Middle frontal gyrus (tissue), 1 donor: Measurements from ENCODE around the gene WDR90.

Experiments
- DNase-seq: peaks from one replicate; pipeline ENCODE4 v3.0.0-alpha.2; 2015; ENCODE audit warnings: low spot score; ENCODE audit errors: extremely low spot score

WDR90 gene

DNA sequence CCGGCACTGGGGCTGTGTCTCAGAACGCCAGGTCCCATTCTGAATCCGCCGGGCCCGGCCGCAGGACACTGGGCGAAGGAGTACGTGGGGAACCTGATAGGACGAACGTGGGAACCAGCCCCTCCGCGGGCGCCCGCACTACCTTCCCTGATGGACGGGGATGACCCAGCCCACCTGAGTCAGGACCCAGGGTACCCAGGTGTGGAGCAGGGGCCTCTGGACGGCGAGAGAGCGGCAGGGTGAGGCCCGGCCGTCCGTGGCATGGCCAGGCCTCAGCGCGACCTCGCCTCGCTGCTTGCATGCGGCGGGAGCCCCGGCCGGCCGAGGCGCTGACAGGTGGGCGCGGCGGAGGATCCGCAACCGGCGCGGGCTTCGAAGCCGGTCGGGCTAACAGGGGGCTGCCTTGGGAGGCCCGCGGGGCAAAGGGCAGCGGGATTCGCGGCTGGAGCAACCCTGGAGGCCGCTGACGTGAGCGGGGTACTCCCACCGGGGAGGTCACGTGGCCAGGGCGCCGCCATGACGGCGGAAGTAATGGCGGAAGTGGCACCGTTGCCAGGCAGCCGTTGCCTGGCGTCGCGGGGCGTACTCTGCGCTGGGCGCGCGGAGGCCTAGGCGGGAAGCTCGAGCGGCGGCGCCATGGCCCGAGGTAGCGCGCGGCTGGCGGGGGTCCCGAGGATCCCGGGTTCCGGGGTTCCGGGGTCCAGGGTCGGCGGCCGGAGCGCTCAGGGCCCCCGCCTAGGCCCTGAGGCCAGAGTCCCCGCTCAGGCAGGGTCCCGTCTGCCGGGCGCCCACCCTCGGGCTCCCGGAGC is at the start of gene WDR90:
Gene WDR90, plus strand, starts transcription at position 585 of the 809 bp plus-strand sequence. Its CDS starts 52 bp downstream, at position 637.
- peak; percentile 93 for DNase-seq

DNA sequence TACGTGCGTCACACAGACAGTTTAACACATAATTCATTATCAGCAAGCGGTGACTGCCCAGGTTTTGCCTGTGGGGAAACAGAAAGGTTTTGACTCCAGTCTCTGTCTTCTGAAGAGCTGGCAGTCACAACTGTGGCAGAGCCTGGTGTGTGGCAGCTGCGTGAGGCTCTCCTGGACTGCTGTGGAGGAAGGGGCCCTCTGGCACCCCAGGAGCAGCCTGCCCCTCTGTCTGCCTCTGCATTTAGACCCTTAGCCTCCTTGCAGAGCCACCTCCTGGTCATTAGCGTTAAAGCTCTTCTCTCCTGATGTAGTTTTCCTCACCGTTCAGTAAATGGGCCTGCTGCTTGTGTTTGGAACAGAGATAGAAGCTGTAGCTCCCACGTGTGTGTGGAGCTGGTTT is 48.4 kb upstream of the WDR90 start:
- no peak for DNase-seq

DNA sequence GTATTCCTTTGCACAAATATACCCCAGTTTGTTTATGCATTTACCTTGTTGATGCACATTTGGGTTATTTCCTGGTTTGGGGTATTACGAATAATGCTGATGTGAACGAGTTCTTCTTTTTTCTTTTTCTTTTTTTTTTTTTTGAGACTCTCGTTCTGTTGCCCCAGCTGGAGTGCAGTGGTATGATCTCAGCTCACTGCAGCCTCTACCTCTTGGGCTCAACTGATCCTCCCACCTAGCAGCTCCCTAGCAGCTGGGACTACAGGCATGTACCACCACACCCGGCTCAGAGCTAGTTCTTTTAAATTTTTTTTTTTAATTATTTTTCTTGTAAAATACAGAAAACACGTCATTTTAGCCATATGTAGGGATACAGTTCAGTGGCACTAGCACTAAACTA is 45.2 kb upstream of the WDR90 start:
- DNase-seq, result no peak

DNA sequence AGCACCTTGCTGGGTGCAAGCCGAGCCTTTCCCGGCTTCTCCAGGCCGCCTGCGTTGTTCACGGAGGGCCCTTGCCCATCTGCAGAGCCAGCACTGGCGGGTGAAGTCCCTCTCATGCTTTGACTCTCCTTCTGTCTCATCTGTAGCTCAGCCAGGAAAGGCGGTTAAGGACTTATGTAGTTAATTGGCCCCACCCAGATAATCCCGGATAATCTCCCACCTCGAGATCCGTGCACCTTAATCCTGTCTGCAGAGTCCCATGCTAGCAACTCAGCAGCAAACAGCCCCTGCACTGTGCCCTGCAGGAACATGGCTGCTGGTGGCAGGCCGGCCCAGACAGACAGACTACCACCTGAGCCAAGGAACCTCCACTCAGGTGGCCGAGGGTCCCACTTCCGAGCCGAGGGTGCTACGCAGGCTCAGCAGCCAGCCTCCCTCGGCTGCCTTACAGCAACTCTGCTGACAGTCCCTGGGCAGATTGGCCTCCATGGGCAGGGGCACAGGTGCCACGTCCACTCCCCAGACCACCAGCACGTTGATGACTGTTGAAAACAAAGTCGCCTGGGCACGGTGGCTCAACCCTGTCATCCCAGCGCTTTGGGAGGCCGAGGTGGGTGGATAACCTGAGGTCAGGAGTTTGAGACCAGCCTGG is 42.4 kb upstream of the WDR90 start:
- DNase-seq, result no peak

DNA sequence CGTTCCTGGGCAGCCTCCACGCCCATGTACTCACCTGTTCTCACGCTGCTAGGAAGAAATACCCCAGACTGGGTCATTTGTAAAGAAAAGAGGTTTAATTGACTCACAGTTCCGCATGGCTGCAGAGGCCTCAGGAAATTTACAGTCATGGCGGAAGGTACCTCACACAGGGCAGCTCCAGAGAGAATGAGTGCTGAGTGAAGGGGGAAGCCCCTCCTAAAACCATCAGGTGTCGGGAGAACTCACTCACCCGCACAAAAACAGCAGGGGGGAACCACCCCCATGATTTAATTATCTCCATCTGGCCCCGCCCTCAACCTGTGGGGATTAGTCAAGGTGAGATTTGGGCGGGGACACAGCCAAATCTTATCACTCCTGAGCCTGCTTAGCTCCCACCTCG is 41.1 kb upstream of the WDR90 start:
- DNase-seq, result no peak

DNA sequence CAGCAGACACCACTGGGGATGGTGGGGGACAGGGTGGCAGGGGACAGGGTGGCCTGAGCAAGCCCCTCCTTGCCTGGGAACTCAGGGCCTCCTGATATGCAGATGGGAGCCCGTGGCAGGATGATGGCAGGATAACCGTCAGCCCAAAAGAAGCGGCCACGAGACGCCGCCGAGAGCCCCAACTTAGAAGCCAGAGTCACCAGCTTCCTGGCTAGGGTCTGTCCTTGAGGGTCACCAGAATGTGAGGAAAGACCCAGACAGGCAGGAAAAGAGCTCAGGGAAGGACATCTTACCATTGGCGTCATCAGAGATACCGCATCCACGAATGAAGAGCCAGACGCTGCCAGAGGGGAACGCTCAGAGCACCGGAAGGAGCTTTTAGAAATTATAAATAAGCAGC is 39.8 kb upstream of the WDR90 start:
- no peak for DNase-seq

DNA sequence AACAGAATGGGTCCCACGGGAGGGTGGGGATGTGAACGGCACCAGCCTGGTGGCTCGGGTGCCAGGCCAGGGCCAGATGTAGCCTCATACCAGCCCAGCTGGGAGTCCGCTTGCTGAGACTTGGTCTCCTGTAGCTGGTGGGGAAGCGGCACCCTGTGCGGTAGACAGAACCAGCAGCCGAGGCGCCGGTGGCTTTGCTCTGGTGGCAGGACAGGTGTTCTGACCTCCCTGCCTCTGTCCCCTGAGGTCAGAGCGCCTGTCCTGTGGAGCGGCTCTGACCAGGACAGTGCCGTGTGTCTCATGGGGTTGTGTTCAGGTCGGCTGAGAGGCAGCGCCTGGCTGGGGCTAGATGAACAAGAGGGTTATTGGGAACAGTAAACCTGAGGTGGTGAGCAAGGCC is 39.2 kb upstream of the WDR90 start:
- DNase-seq, result no peak

DNA sequence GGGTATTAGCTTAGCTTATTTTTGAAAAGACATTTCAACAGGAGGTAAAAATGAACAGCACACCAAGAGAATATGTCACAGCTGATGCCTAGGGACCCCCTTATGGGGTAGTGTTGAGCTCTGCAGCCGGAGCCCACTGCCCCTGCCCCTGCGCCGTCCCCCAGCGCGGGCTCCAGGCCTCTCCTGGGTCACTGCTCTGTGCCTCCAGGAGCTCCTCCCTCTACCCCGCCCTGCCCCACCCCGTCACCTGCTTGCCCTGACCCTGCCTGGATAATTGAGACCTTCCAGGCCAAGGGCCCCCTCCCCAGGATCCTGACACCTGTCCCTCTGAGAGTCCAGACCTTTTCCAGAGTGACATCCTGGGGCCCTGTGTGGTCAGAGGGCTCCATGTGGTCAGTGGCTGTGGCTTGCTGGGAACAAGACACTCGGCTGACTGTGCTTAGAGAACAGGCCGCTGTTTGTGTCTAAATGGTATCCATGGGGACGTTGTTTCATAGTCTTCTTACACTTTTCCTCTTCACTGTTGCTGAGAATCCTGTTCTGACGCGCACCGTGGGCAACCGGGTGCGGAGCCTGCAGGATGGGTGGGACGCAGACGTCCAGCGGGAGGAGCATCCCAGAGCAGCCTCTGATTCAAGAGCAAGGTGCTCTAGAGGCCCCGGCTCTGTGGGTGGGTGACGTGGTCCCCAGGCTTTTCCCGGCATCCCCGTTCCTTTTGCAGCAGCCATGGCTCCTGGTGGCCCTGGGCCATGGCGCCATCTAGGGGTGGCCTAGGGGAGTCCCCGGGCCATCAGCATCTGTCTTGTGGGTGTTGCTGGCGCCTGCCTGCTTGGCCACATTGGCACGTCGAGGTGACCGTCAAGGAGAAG is 38.4 kb upstream of the WDR90 start:
- DNase-seq, result no peak

DNA sequence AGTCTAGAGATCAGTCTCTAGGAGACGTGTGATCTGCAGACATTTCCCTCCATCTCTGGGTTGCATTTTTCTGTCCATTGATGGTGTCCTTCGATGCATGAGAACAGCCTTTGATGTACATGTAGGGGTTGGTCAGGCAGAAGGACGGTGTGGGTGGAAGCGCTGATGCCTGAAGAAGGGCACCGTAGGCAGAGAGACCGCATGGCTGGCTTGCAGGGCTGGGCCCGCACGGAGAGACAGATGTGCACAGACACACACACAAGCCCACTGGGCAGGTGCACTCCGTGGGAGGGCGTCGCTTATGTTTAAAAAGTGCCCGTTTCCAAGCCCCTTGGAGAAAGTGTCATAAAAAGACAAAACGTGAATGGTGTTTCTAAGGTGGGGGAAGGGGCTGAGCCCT is 34.0 kb upstream of the WDR90 start:
- no peak for DNase-seq

DNA sequence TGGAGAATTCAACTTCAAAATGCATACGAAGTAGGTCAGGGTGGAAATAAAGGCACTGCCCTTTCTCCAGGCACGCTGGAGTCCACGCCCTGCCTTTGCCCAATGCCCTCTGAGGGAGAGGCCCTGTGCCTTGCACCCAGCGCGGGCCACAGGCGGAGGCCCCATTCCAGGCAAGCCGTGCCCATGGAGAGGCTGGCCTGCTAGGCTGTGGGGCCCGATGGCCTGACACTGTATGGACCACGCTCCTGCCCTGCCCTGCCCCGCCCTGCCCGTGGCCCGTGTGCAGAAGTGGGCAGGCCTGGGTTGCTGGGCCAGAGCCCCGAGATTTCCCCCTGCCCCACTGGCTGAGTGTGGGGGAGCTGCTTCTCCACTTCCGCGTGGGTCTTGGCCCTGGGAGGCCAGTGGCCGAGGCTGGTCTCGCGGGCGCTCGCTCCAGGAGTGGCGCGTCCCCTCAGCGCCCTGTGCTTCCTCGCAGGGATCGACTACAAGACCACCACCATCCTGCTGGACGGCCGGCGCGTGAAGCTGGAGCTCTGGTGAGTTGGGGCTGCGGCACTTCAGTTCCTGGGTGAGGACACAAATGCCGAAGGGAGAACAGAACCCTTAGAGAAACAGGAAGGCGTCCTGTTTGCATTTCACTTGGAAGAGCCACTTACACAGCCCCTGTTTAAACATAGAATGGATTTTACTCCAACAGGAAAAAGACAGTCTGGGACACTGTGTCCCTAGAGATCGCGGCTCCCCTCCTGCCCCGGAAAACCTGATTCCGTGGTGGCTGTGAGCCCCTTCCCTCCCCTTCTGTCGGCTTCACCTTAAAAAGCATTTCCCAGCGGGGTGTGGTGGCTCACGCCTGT is 32.2 kb upstream of the WDR90 start:
- no peak for DNase-seq

DNA sequence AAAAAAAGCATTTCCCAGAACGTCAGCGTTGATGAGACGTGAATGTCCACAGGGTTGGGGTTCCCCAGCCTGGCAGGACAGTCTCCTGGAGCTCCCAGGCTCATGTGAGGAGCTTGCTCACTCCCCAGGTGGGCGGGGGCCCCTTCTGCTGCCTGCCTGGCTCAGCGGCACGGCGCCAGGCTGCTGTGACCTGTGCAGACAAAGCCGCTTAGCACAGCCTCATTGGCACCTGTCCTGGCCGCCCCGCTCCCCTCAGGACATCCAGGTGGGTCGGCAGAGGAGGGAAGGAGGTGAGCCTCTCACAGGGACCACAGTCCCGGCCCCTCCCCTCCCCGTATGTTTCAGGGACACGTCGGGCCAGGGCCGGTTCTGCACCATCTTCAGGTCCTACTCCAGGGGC is 31.3 kb upstream of the WDR90 start:
- no peak for DNase-seq

DNA sequence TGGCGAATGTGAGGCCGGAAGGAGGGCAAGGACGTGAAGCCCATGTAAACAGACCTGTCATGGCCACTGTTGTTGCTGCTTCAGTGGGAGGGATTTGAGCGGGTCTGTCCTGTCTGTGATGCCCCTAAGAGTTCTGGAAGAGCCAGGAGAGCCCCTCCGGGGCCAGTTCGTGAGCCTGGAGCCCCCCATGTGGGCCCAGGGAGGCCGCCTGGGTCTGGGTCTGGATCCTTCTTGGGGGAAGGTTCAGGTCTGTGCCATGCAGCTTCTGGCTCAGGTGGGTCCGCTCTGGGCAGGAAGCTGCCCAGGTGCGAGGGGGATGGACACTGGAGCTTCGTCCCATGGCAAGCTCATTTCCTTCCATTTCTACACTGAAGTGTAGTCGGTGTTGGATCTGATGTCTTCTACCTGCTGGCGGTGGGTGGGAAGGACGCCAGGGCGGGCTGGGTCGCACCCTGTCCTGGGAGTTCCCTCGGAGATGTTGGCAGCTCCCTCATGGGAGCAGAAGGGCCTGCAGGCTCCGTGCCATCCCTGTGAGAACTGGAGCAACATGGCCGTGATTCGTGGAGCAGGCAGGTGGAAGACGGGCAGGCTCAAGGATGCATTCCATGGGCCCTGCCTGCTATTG is 29.6 kb upstream of the WDR90 start:
- DNase-seq, result no peak

DNA sequence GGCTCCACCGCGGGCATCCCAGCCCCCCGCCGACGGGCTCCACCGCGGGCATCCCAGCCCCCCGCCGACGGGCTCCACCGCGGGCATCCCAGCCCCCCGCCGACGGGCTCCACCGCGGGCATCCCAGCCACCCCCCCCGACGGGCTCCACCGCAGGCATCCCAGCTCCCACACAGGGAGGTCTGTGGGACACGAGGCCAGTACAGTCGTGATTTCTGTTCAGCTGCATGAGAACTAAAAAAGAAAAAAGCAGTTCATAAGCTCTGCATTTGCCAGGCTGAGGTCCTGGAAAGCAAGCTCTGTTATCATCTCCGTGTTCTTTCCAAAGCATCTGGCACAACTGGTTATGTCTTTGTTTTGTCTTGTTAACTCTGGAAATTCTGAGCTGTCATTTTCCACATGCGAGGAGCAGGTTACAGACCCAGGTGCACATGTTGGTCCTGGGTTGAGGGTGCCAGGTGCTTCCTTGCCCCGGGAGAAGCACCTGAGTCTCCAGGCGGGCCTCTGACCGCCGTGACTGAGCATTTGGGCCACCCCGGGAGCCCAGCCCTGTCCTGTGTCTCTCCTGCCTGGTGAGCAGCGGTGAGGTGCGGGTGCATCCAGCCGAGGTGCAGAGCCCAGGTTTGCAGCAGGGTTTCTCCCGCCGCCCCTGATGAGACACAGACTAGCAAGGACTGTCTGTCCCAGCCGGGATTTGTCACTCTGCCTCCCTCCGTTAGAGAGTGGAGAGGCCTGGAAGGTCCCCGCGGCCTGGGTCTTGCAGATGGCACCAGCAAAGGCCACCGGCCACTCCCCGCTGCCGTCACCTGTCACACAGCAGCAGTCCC is 28.3 kb upstream of the WDR90 start:
- DNase-seq, result no peak

DNA sequence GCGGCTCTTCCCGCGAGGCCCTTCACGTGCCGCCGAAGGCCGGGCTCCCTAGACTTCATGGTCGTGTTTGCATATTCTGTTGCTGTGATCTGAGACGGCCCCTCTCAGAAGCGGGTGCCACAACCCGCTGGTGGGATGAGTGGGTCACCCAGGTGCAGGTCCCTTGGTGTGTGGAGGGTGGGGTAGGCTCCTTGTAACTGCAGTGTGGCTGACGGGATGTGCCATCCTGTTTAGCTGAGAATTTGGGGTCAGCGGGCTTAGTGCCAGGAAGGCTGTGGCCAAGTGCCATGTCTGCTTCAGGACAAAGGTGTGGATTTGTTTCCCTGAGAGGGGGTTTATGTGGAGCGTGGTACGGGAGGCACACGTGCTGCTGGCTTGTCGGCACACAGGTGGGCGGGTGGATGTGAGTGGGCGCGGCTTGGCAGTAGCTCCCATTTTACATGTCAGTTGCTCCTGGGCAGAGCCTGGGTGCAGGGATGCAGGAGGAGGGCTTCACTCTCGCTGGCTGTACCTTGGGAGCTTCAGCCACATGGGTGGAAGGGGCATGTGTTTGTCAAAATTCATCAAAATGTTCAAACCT is 27.5 kb upstream of the WDR90 start:
- no peak for DNase-seq

DNA sequence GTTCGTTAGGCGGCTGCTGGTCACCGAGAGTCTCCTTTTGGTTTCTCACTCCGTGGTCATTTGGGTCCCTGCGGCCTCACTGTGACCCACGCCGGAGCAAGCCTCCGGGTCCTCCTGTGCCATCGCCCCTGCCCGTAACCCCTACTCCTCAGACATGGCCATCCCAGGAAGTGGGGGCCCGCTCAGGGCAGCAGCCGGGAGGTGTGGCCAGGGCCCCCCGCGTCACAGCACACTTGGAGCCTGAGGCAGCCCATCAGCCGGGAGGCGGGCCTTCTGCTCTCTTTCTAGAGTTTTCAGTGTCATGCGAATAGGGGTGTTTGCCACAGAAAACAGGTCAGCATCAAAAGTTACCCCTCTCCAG is 26.3 kb upstream of the WDR90 start:
- no peak for DNase-seq

DNA sequence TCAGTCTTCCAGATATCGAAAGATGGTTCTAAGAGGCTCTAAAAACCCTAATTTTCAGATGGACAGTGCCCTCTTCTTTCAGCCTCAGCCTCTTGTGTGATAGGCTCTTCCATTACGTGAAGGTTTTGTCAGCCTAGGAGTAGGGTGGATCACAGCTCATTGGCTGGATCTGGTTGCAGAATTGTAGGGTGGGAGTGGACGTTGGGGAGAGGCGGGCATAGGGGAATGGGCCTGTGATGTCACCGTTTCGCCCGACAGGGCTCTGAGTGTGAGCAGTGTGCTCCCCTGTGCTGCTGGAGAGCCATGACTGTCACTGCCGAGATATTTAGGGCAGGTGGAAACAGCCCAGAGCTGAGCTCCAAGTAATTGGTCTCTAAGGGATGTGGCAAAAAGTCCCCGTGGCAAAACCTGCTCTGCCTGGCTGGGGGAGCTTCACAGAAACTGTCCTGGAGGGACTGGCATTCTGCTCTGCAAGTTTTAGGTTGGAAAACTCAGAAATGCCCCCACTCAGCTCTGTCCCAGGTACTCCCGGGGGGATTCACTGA is 24.6 kb upstream of the WDR90 start:
- no peak for DNase-seq

DNA sequence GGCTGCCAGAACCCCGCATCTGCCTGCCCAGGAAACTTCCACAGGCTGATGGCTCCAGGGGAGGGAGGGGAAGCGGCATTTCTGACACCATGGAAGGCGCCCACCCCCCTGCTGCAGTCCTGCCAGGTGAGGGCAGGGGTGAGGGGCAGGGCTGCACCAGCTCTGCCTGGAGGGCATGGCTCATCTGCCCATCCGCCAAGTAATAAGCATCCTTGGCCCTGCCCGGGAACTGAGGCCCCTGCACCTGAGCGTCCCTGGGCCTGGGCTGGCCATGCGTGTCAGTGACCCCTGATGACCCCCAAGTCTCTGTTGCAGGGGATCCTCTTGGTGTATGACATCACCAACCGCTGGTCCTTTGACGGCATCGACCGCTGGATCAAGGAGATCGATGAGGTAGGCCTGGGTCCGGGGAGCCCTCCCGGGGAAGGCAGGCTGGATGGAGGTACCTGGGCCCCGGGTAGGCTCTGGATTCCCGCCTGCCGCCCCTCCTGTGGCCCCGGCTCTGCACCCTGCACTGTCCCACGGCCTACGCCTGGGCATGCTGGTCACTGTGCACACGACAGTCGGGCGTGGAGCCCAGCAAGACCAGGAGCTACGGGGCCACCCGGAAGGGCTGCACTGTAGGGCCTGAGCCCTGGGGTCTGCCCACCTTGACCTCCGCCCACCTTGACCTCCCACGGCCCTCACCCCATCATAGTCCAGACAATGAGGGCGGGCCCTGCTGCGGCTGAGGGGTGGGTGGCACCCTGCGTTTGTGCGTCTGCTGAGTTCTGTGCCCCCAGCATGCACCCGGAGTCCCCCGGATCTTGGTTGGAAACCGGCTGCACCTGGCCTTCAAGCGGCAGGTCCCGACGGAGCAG is 23.8 kb upstream of the WDR90 start:
- DNase-seq, result no peak
